OCI-LY7 (cell line): ENCODE results near the gene RBM20. TPM values are rescaled to one million over a fixed set of nuclear protein-coding genes. Genes with fewer than 3 reads are reported as not detected.
"Not testable (repeated sequence)": the region's sequence is repeated elsewhere in the genome, so short reads cannot be mapped to it uniquely, and the experiment has no call there.

ENCODE experiments used
- BruUV-seq: library from RNA; stranded (reverse); fragments of 400-500 nt; replicated peaks from 2 replicates; lab custom pipeline; 2021; lab: Mats Ljungman, UMichigan
- CTCF ChIA-PET: fragments of 300-600 bp; sonication (Branson Sonifier 250); formaldehyde crosslinking; loops from one replicate; lab custom pipeline; 2022; ENCODE audit warnings: antibody characterized with exemption; ENCODE audit not compliant: unreplicated experiment; lab: Charles Lee
- POLR2A ChIA-PET: fragments of 300-600 bp; sonication (Branson Sonifier 250); formaldehyde crosslinking; loops from one replicate; lab custom pipeline; 2022; ENCODE audit warnings: antibody characterized with exemption; lab: Charles Lee
- DNase-seq: peaks from one replicate; pipeline ENCODE4 v3.0.0-alpha.2; 2015; ENCODE audit warnings: low spot score
- H2AFZ ChIP-seq: fragments of 200-600 bp; sonication (generic), shearing (Covaris generic); 2 replicates; pipeline ENCODE4 v1.6.1; 2014; ENCODE audit warnings: mild to moderate bottlenecking, antibody characterized with exemption, low read length, moderate library complexity
- H3K27ac ChIP-seq: fragments of 200-600 bp; sonication (generic); 2 replicates; pipeline ENCODE4 v1.5.1; 2014; ENCODE audit warnings: mixed run types, low read depth, mild to moderate bottlenecking, moderate library complexity, low read length, inconsistent platforms; ENCODE audit not compliant: poor library complexity, severe bottlenecking
- H3K36me3 ChIP-seq: fragments of 200-600 bp; sonication (generic); 2 replicates; pipeline ENCODE4 v1.6.1; 2014; ENCODE audit warnings: mild to moderate bottlenecking, antibody characterized with exemption, low read length, moderate library complexity, mixed read lengths; ENCODE audit not compliant: insufficient read depth
- H3K4me1 ChIP-seq: fragments of 200-600 bp; sonication (generic); 2 replicates; pipeline ENCODE4 v1.5.1; 2014; ENCODE audit warnings: mild to moderate bottlenecking, low read length; ENCODE audit not compliant: insufficient read depth, poor library complexity, severe bottlenecking
- H3K4me2 ChIP-seq: fragments of 200-600 bp; sonication (generic); 2 replicates; pipeline ENCODE4 v1.6.1; 2014; ENCODE audit warnings: mild to moderate bottlenecking, low read length
- H3K4me3 ChIP-seq: fragments of 200-600 bp; sonication (generic); 2 replicates; pipeline ENCODE4 v1.5.1; 2014; ENCODE audit warnings: mild to moderate bottlenecking, low read depth, low read length; ENCODE audit not compliant: poor library complexity, severe bottlenecking
- H3K79me2 ChIP-seq: fragments of 200-600 bp; sonication (generic); 2 replicates; pipeline ENCODE4 v1.6.1; 2016; ENCODE audit warnings: low read depth, mild to moderate bottlenecking, low read length, moderate library complexity, mixed read lengths; ENCODE audit not compliant: insufficient read depth
- H3K9me2 ChIP-seq: fragments of 200-600 bp; sonication (generic); 2 replicates; pipeline ENCODE4 v1.6.1; 2016; ENCODE audit warnings: mild to moderate bottlenecking, low read length, mixed read lengths; ENCODE audit not compliant: insufficient read depth
- H3K9me3 ChIP-seq: fragments of 200-600 bp; sonication (generic); 2 replicates; pipeline ENCODE4 v1.6.1; 2014; ENCODE audit warnings: mild to moderate bottlenecking, mixed run types, low read length, mixed read lengths
- H4K20me1 ChIP-seq: fragments of 200-600 bp; sonication (generic); 2 replicates; pipeline ENCODE4 v1.6.1; 2014; ENCODE audit warnings: mild to moderate bottlenecking, antibody characterized with exemption, low read length, moderate library complexity, mixed read lengths; ENCODE audit not compliant: insufficient read depth
- EZH2phosphoT487 ChIP-seq: fragments of 200-600 bp; sonication (generic); IDR thresholded peaks from 2 replicates; pipeline ENCODE4 v1.6.1; 2018; ENCODE audit warnings: low read depth, borderline replicate concordance, mild to moderate bottlenecking, mixed run types, antibody characterized with exemption, low read length, moderate library complexity, mixed read lengths
- intact Hi-C: fragments of 100-400 bp; cut with micrococcal nuclease; formaldehyde crosslinking; loops from one replicate; pipeline ENCODE4 v1.10.0; 2022; ENCODE audit not compliant: unreplicated experiment
- total RNA-seq, 2 experiments: library from RNA; depleted of rRNA in 1 of 2; stranded (reverse); fragments of >200 nt in 1 of 2; shearing (Covaris generic) in 1 of 2; gene quantifications; 2 replicates each; pipeline ENCODE4 v1.2.3, GENCODE V29; 2014 to 2022
- TF ChIP-seq, protein P1 (sequence below): fragments of 200-600 bp; sonication (generic); conservative IDR thresholded peaks from 2 replicates; pipeline ENCODE4 v1.5.1; 2014; ENCODE audit warnings: mild to moderate bottlenecking, antibody characterized with exemption, low read length, moderate library complexity, mixed read lengths

Gene RBM20
- total RNA-seq, 2 experiments from 2014 or later, result 0.35 to 1.0 TPM

DNA sequence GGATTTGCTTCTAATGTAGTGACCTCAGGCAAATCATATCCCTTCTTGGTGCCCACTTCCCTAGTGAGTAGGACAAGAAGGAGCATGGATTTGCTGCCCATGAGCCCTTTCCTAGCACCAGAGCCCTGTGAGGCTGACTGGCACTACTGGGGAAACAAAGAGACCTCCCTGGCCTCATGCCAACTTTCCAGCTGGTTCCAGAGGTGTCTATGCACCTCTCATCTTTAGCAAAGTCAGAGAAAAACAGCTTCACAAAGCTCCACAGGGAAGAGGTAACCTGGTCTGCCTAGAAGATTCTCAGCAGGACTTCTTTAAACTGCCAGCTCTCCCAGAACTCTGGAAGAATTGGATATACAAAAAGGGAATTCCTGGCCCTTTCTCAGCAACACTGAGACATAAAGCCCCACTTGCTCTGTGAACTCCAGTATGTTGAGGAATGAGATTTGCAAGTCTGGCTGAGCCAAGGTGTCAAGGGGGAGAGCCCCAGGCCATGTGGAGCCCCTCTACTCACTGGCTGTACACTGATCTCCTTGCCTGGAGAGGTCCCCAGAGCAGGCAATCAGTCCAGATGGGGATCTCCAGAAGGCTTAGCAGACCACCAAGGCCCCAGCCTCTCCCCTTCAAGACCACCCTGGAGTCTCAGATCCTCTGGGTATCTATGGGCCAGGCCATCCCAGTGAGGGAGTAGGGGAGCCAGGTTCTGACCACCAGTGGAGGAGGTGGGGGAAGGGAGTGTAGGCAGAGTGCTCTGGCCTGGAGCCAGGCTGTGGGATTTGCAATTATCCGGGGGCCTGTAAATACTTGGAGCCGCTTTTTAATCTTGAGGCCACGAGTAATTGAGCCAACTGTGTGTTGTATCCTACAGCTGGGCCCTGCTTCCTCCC lies 24.4 kb upstream of the RBM20 start:
- POLR2A ChIA-PET, result interaction anchor here (0.6 to 0.7 kb wide), 2 partner anchors 74 to 117 kb away, joined by 3 to 4 read pairs; no protein-coding TSS in a partner anchor
- H3K9me2 ChIP-seq, result no peaks in the 10 kb centered on the region
- intact Hi-C loops, result no loop called here
- H3K27ac ChIP-seq, result no peak overlapping the region
- H2AFZ ChIP-seq, result no peak overlapping the region
- H3K4me2 ChIP-seq, result no peak overlapping the region; the same call in 1 of the 2 replicates
- peaks cover 7% of the 10 kb centered on the region for H3K4me1 ChIP-seq
- CTCF ChIA-PET, result no interaction called here
- BruUV-seq, result no TSS peak
- no peak overlapping the region for H3K4me3 ChIP-seq
- no peaks in the 10 kb centered on the region for H3K79me2 ChIP-seq
- TF ChIP-seq, protein P1, sequence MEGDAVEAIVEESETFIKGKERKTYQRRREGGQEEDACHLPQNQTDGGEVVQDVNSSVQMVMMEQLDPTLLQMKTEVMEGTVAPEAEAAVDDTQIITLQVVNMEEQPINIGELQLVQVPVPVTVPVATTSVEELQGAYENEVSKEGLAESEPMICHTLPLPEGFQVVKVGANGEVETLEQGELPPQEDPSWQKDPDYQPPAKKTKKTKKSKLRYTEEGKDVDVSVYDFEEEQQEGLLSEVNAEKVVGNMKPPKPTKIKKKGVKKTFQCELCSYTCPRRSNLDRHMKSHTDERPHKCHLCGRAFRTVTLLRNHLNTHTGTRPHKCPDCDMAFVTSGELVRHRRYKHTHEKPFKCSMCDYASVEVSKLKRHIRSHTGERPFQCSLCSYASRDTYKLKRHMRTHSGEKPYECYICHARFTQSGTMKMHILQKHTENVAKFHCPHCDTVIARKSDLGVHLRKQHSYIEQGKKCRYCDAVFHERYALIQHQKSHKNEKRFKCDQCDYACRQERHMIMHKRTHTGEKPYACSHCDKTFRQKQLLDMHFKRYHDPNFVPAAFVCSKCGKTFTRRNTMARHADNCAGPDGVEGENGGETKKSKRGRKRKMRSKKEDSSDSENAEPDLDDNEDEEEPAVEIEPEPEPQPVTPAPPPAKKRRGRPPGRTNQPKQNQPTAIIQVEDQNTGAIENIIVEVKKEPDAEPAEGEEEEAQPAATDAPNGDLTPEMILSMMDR, result no peak
- TF ChIP-seq EZH2phosphoT487, result no peak
- no peaks in the 10 kb centered on the region for H3K36me3 ChIP-seq
- no peak for DNase-seq
- 0 out of 2 replicates have a peak, but pooled peaks cover 8% of the 10 kb centered on the region for H3K9me3 ChIP-seq
- H4K20me1 ChIP-seq, result no peaks in the 10 kb centered on the region

DNA sequence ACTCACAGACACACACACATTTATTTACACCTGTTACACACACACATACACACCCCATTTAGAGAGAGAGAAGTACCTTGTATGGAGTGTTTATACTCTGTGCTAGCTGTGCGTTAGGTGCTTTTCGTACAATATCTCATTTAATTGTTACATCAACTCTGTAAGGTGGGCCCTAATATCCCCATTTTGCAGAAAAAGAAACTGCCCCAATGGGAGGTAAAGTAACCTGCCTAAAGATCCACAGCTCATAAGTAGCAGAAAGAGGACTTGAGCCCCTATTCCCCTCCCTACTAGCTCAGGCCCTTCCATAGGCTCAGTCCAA lies 23.8 kb upstream of the RBM20 start:
- DNase-seq, result no peak
- intact Hi-C loops, result no loop called here
- Histone ChIP-seq H3K27ac (no peak overlapping the region), H3K4me1 (peaks cover 7% of the 10 kb centered on the region), H2AFZ (no peak overlapping the region), H3K36me3 (no peaks in the 10 kb centered on the region), H3K79me2 (no peaks in the 10 kb centered on the region), H3K9me2 (no peaks in the 10 kb centered on the region), H3K4me3 (no peak overlapping the region), H3K9me3 (0 out of 2 replicates have a peak, but pooled peaks cover 8% of the 10 kb centered on the region), H4K20me1 (no peaks in the 10 kb centered on the region), H3K4me2 (no peak overlapping the region)
- TF ChIP-seq, protein P1, result no peak
- no peak for TF ChIP-seq EZH2phosphoT487
- POLR2A ChIA-PET, result interaction anchor here (0.6 kb wide), 1 partner anchor 117 kb away, joined by 4 read pairs; no protein-coding TSS in a partner anchor
- CTCF ChIA-PET, result no interaction called here
- BruUV-seq, result no TSS peak

DNA sequence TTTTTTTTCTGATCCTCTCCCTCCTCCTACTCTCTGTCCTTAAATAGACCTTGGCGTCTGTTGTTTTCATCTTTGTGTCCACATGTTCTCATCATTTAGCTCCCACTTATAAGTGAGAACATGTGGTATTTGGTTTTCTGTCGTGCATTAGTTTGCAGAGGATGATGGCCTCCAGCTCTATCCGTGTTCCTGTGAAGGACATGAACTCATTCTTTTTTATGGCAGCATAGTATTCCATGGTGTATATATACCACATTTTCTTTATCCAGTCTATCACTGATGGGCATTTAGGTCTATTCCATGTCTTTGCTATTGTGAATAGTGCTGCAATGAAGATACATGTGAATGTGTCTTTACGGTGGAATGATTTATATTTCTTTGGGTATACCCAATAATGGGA lies 20.8 kb upstream of the RBM20 start:
- POLR2A ChIA-PET, result interaction anchor here (0.5 to 1.7 kb wide), 10 partner anchors 10 to 729 kb away, joined by 3 to 6 read pairs (median 4); partner anchors contain the start of gene RBM20
- not testable (repeated sequence) for H3K79me2 ChIP-seq, BruUV-seq

More for the DNA sequence above, 20.8 kb upstream of the RBM20 start:
- H4K20me1 ChIP-seq, H3K4me3 ChIP-seq, H2AFZ ChIP-seq, DNase-seq, intact Hi-C loops, H3K36me3 ChIP-seq, H3K27ac ChIP-seq, H3K4me1 ChIP-seq, H3K9me3 ChIP-seq, H3K9me2 ChIP-seq, CTCF ChIA-PET, H3K4me2 ChIP-seq: not testable (repeated sequence)
